Testis (tissue), 2 donors: ENCODE measurements around the gene ACVRL1.

Source experiments
- CTCF ChIP-seq, 3 experiments: fragments of 450-650 bp in 2 of 3; fragments of 200-600 bp in 1 of 3; sonication (generic) in 1 of 3; IDR thresholded peaks; one replicate each; pipeline ENCODE4 v1.5.1; 2016 to 2019; ENCODE audit warnings: antibody characterized with exemption in 3 of 3, mild to moderate bottlenecking in 2 of 3, moderate library complexity in 1 of 3
- POLR2A ChIP-seq: fragments of 450-650 bp; IDR thresholded peaks from one replicate; pipeline ENCODE4 v1.6.1; 2017; ENCODE audit warnings: antibody characterized with exemption, mild to moderate bottlenecking, moderate library complexity

DNA sequence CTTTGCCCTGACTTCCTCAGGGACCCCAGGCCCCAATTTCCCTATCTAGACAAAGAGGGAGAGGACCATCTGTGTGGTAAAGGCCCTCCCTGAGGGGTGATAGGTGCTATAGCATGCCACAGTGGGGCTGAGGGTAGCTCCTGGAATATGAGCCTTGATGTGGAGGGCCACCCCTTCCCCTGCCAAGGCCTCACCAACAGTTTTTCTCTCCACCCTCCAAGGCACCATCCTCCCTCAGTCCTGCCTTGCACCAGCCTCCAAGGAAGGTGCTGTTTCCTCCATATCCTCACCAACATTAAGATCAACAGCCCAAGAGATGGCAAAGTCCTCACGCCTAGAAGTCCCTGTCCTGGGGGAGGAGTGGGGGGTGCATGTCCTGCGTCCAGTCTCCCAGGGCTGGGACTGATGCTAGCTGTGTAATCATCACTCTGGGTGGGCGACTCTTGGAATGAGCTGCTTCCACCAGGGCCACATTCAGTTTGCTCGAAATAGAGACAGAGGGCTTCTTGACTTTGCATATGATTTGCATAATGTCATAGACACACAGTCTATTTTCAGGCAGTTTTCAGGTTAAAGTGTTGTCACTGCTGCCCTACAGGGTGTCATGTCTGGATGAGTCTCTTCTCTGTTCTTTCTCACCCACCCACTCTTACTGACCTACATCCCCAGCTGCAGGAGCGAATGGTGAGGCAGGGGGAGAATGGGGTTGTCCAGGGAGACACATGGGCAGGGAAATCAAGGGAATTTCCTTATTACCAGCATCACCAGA is 17.4 kb downstream of the ACVRL1 start:
- TF ChIP-seq CTCF (IDR thresholded peaks at IDR 0.05) (no peak), POLR2A (no peak)
